ENCODE measurements around the gene KDM4E. TPM values are rescaled to one million over a fixed set of nuclear protein-coding genes. Genes with fewer than 3 reads are reported as not detected.

KDM4E gene
- total and polyA plus RNA-seq, 5 donors from 2014 or later: not detected

DNA sequence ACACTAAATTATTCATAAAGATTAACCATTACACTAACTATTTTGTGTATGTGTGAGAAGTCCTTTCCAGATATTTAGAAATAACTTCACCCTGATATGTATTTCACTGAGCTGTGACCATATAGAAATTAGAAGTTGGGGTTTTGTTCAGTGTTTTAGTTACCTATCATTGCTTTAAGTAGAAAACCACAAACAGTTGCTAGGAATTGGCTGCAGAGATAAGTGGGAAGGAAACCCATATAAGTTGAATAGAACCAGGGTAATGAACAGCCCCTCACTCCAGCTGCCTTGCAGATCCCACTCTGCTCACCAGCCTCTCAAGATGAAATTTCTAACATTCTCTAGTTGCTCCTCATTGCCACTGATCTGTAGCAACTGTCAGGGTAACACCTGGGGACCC is 51.9 kb downstream of the KDM4E start:
- Mint-ChIP-seq H3K4me3 (no peak overlapping the region), H3K9me3 (no peaks in the 10 kb centered on the region), H3K4me1 (peaks cover 0 to 24% (median 8%) of the 10 kb centered on the region in 4 donors), H3K27me3 (peaks cover 4% of the 10 kb centered on the region), H3K27ac (no peak overlapping the region), H3K36me3 (peaks cover 7% of the 10 kb centered on the region)
- Histone ChIP-seq H3K4me1 (ENCODE audit: control insufficient read depth, insufficient read depth, low read length, poor library complexity, severe bottlenecking) (no peaks in the 10 kb centered on the region), H3K4me3 (ENCODE audit: low read depth, low read length) (no peak overlapping the region), H3K36me3 (ENCODE audit: control insufficient read depth, insufficient read depth, low read length) (no peaks in the 10 kb centered on the region), H3K27ac (ENCODE audit: insufficient read depth, low read length, poor library complexity, severe bottlenecking) (no peak overlapping the region), H3K27me3 (ENCODE audit: control insufficient read depth, insufficient read depth, low read length) (peaks cover 3% of the 10 kb centered on the region), H3K9me3 (ENCODE audit: control insufficient read depth in 2 of 2, low read length in 2 of 2) (no peaks in the 10 kb centered on the region)
- DNase-seq: no peak
- no peak for ATAC-seq (ENCODE audit: low read depth in 2 of 2)

Other genes with a start within 250 kb of the KDM4E start
- 94.1 TPM for gene CWC15, start 51.7 kb upstream of the KDM4E start, total RNA-seq
- 10 to 100 TPM; 65.8 to 85.8 (median 75.5) TPM for gene CWC15, start 51.7 kb upstream of the KDM4E start, polyA plus RNA-seq
- gene KDM4D, start 51.5 kb upstream of the KDM4E start, total RNA-seq: 0.25 TPM
- under 1 TPM; 0.25 to 0.61 (median 0.38) TPM for gene KDM4D, start 51.5 kb upstream of the KDM4E start, polyA plus RNA-seq
- not detected for gene KDM4F, start 24.2 kb downstream of the KDM4E start, total RNA-seq
- not detected for gene KDM4F, start 24.2 kb downstream of the KDM4E start, polyA plus RNA-seq
- 57.4 TPM for gene SRSF8, start 41.7 kb downstream of the KDM4E start, total RNA-seq
- gene SRSF8, start 41.7 kb downstream of the KDM4E start, polyA plus RNA-seq: 100 to 1,000 TPM; 119 to 145 (median 134) TPM
- gene ENDOD1, start 64.6 kb downstream of the KDM4E start, total RNA-seq: 11.0 TPM
- gene ENDOD1, start 64.6 kb downstream of the KDM4E start, polyA plus RNA-seq: 10 to 100 TPM in 2 of 4 donors, 1 to 10 TPM in 2; 9.1 to 14.6 (median 11.0) TPM
- 73.3 TPM for gene SESN3, start 205.9 kb downstream of the KDM4E start, total RNA-seq
- 1 to 10 TPM; 4.2 to 8.7 (median 6.5) TPM for gene SESN3, start 205.9 kb downstream of the KDM4E start, polyA plus RNA-seq